GM04504 (cell line): ENCODE results near the gene OR5H2.
"Not testable (repeated sequence)": the region's sequence is repeated elsewhere in the genome, so short reads cannot be mapped to it uniquely, and the experiment has no call there.

Experiments used
- DNase-seq: peaks from one replicate; pipeline ENCODE4 v3.0.0-alpha.2; 2012; ENCODE audit warnings: low read depth

The OR5H2 gene

DNA sequence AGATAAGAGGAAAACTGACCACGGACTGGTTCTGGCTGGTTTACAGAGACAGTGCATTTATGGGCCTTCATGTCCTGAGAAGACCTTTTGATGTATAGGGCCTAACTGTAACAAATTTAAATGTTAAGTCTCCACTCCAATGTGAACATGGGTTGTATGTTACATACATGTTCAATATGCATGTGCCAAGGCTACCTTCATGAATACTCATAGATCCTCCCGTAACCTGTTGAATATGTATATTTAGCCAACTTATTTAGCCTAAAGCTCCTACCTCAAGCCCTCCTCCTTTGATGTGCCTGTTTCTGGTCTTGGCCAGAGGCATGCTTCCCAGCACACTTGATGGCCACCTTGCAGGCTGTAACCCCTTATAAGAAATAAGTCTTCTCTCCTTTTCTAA is at the start of gene OR5H2:
TSS of gene OR5H2 (plus strand) at position 301 of the 400 bp plus-strand sequence. CDS start 398 bp downstream, outside the sequence.
- no peak for DNase-seq

DNA sequence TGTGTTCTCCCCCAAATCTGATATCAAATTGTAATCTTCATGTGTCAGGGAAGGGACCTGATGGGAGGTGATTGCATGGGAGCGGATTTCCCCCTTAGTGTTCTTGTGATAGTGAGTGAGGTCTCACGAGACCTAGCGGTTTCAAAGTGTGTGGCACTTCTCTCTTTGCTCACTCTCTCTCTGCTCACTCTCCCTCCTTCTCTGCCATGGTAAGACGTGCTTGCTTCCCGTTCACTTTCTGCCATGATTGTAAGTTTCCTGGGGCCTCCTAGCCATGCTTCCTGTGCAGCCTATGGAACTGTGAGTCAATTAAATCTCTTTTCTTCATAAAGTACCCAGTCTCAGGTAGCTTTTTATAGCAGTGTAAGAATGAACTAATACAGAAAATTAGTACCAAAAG is 48.8 kb upstream of the OR5H2 start:
- no peak for DNase-seq

DNA sequence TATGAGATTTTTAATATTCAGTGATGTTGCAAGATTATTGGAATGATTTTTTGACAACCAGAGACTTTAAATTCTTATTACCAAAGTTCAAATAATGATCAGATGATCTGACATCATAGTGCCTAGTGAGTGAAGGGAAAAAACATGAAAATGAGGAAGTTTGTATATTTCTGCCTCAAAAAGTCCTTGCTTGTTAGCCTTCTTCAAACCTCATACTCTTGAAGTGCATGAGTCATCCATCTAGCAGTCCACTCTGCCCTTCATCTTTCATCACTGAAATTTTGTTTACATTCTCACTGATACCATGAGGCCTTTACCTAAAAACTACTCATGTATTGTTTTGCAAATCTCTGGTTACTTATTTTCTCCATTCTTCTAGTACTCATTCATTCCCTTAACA is 42.2 kb upstream of the OR5H2 start:
- no peak for DNase-seq

DNA sequence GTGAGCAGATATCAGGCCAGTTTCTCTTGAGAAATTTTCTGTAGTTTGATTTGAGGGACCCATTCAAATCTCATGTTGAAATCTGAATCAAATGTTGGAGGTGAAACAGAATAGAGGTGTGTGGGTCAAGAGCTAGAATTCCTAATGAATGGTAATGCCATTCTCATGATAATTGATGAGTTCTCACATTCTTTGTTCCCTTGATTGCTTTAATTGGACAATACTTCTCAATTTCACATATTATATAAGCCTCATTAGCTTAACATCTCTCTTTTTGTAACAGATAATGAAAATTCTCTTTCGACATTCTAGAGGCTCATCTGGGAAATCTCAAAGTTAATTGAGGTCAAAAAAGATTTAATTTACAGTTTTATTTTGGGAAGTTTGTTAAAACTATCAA is 40.1 kb upstream of the OR5H2 start:
- no peak for DNase-seq

DNA sequence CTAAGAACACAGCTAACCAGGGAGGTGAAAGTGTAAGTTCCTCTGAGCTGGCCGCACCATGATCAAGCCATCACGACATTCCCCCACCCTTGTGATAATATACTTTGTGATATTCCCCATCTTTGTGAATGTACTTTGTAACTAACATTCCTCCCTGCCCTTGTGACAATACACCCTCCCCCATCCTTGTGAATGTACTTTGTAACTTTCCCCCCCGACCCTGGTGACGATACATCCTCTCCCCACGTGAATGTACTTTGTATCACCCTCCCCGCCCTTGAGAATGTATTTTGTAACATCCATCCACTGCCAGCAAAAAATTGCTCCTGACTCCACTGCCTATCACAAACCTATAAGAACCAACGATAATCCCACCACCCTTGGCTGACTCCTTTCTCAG is 38.5 kb upstream of the OR5H2 start:
- DNase-seq = no peak

DNA sequence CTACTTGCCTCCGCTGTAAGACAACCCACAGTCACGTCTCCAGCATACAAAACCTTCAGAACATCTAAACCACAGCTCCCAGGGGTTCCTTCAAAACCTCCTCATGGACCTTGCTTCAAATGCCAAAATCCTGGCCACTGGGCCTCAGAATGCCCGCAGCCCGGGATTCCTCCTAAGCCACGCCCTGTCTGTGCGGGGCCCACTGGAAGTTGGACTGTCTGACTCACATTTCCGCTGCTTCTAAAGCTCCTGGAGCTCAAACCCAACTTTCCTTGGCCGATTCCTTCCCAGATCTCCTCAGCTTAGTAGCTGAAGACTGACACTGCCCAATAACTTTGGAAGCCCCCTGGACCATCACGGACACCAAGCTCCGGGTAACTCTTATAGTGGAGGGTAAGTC is 36.2 kb upstream of the OR5H2 start:
- no peak for DNase-seq

DNA sequence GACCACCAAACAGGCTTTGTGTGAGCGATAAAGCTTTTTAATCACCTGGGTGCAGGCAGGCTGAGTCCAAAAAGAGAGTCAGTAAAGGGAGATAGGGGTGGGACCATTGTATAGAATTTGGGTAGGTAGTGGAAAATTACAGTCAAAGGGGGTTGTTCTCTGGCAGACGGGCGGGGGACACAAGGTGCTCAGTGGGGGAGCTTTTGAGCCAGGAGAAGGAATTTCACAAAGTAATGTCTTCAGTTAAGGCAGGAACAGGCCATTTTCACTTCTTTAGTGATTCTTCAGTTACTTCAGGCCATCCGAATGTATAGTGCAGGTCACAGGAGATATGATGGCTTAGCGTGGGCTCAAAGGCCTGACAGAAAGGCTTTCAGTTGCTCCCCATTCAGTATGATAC is 26.3 kb upstream of the OR5H2 start:
- DNase-seq = not testable (repeated sequence)

DNA sequence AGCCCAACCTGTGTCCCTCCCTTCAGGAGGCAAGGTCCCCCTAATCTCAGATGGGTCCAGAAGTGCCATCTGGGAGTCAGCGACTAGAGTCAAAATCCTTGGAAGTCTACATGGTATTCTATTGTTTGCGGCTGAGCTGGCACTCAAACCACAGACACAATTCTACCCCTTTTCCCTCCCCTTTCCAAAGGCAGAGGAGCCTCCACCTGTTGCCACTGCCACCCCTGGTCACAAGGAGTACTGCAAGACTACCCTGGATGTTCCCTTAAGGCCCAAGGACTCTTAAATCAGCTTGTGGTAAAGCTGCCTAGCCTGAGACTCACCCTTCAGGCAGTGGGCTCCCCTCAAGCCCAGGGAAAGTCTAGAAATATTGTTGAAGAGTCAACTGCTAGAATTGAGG is 22.6 kb upstream of the OR5H2 start:
- no peak for DNase-seq

DNA sequence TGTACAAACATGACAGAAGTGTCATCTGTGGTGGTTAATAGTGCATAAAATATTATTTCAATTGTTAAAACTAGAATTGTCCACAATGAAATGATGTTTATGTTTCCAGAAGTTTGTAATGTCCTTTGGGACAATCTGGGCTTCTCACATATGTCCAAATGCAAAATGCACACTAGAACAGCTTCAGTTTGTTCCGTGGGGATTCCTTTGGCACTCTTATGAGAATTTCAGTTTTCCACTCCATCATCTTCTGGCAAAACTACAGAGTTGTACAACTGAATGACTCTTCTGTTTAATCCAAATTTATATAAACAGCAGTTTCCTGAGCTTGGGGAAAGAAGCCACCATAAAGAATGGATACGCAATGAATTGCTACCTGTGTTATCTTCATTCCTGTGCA is 20.3 kb upstream of the OR5H2 start:
- DNase-seq = no peak

DNA sequence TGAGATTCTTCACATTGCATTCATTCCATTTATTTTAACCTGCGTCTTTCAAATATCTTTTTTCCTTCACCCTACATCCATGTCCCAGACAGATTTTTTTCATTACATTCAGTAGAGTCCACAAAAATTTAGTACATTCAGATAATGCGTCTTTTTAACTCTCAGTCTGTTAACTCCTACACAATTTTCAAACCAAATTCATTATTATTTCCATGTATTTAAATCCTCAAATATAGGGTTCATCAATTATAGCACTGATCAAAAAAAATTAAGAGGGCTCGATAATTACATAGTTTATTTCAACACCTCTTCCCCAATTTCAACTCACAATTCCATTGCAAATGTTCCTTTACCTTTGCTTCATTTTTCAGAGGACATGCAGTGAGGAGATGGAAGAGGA is 18.4 kb upstream of the OR5H2 start, which contains the start of gene OR5H6:
TSS of gene OR5H6 (plus strand) at position 301 of the 400 bp plus-strand sequence. CDS start at position 390, 89 bp downstream.
- no peak for DNase-seq

DNA sequence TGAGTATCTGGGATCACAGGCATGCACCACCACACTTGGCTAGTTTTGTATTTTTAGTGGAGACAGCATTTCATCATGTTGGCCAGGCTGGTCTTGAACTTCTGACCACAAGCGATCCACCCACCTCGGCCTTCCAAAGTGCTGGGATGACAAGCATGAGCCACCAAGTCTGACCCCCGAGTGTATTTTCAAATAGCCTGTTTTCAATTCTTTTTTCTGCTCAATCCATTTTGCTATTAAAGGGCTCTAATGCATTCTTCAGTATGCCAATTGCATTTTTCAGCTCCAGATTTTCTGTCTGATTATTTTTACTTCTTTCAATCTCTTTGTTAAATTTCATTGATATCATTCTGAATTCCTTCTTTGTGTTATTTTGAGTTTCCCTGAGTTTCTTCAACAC is 12.5 kb upstream of the OR5H2 start:
- no peak for DNase-seq

DNA sequence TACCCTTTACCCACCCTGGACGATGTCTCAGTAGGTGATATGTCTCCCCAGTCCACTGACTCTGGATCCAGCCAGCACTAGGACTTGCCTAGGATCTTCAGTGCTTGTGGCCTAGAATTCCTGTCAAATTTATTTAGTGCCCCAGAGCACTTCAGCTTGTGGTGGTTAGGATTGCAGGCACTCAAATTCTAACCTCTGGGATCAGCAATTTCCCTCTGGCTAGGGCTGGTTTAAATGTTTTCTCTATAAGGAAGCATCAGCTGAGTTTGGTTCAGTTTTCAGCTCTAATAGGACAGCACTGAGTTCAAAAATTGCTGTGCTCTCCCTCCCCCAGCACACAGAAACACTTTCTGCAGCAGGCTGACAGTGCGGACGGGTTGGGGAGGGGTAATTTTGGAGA is 10.2 kb upstream of the OR5H2 start:
- DNase-seq = no peak

DNA sequence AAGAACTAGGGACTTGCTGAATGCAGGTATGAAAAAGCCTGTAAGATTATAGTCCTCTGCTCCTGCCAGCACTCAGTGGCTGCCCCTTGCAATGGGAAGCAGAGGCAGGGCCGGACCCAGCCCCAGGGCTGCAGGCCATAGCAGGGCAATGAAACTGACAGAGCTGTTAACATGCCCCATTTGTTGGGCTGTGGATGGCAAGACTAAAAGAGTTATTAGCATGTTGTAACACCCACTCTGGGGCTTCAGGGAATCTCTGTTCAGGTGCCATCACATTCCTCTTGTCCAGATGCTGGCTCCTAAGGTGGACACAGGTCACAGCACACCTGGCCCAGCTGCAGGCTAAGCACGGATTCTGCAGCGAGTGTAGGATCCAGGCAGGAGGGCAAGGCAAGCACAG is 7.4 kb upstream of the OR5H2 start:
- no peak for DNase-seq

DNA sequence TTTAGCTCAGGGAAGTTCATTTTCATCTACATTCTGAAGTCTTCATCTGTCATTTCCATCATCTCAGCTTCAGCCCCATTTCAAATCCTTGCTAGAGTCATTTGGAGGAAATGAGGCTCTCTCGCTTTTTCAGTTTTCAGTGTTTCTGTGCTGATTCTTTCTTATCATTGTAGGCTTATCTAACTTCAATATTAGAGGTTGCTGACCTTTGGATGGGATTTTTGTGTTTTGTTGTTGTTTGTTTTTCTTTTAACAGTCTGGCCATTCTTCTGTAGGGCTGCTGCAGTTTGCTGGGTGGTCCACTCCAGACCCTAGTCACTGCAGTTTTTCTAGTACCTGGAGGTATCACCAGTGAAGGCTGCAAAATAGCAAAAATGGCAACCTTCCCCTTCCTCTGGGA is 8.6 kb downstream of the OR5H2 start:
- DNase-seq = no peak

DNA sequence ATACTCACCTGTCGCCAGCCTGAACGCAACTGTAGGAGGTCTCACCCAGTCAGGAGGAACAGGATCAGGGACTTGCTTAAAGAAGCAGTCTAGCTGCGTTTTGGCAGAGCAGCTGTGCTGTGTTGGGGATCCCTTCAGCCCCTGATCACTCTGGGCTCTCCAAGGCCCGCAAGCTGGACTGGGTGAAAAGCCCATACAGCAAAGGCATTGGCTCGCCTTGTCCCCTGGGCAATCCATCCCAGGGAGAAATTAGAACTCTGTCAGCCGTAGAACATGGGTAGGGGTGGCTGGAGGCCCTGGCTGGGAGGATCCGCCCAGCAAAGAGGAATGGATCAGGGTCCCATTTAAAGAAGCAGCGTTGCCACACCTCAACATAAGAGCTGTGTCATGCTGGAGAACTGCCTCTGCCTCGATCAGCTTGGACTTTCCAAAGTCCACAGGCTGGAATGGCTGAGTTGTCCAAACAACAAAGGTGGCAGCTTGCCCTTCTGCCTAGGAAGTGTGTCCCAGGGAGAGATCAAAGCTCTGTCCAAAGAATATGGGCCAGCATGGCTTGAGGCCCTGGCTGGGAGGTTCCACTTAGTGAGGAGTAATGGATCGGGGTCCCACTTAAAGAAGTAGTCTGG is 9.1 kb downstream of the OR5H2 start:
- DNase-seq = no peak

DNA sequence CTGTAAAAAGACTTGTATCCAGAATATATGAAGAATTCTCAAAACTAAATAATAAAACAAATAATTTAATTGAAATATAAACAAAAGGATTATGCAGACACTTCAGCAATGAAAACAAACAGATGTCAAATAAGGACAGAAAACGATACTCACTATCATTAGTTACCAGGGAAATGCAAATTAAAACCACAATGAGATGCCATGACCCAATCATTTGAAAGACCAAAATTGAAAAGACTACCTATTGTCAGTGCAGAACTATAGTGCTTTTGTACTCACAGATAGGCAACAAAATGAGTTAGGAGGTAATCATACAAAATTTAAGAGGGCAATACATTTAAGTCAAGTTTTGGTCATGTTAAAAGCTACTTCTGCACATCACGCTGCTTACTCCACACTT is 39.8 kb downstream of the OR5H2 start:
- no peak for DNase-seq

DNA sequence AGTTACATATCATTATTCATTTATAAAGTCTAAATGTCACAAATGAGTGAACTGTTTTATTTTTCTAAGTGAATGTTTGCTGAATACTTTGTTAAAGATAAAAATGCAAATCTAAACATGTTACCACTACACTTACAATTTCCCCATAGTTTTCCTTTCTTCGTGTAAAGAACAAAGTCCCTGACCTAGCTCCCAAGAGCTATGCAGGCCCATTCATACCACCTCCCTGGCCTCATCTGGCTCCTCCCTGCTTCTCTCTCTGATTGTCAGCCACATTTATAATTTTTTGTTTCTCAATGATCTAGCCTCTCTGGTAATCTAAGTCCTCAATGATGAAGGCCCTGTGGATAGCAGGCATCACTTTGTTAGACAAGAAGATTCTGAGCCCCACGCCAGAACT is 40.4 kb downstream of the OR5H2 start:
- DNase-seq = no peak

DNA sequence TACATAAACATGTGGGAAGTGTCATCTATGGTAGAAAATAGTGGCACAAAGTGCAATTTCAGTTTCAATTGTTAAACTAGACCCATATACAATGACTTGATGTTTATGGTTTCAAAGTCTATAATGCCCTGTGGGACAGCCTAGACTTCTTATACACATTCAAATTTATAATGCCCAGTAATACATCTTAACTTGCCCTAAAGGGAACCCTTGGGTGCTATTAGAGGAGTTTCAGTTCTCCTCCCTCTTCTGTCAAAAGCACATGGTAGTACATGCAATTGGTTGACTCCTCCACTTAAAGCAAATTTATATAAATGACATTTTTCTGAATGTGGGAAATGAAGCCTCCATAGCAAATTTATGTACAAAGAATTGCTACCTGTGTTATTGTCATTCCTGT is 41.1 kb downstream of the OR5H2 start:
- DNase-seq = no peak

DNA sequence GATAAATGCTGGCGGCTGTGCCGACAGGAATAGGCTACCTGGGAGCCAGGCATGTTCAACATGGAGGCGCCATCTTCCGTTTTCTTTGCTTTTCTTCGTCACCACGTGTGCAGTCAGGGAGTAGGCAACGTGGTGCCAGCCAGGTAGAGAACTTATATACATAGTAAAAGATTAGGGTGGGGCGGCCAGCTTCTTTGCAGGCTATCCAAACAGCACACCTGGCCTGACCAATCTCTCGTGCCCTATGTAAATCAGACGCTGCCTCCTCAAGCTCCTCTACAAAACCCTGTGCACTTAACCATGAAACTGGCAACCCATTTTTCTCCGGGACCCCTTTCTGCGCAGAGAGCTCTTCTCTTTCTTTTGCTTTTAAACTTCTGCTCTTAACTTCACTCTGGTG is 42.8 kb downstream of the OR5H2 start:
- DNase-seq = no peak

DNA sequence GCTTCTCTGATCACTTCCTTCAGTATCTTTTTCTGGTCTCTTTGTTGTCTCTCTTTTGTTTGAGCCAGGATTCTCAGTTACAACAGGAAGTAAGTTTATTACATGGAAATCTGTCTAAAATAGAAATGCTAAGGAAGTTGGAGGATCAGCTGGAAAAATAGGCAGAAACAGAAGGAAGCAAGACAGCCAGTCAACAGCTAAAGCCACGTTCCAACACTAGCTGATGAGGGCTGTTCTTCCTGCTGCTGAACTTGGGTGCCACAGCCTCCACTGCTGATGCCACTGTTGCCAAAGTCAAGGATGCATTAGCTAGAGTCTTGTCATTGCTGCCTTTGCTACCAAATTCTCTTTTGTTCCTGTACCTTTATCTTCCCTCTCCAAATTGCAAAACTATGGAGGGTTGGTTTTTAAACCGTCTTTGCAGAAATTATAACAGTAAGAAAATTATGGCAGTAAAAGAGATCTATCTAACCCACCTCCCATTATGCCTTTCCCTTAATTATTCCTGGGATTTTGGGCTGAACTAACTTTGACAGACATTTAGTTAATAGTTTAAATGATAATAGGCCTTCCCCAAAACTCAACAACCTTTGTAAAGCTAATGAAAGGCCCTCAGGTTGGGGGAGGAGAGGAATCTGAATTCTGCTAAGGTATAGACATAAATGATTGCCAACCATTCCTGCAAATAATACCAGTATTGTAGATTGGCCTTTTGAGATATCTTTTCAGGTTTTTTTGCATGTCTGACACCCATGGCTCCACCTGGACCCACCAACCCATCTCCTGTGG is 44.0 kb downstream of the OR5H2 start:
- no peak for DNase-seq

DNA sequence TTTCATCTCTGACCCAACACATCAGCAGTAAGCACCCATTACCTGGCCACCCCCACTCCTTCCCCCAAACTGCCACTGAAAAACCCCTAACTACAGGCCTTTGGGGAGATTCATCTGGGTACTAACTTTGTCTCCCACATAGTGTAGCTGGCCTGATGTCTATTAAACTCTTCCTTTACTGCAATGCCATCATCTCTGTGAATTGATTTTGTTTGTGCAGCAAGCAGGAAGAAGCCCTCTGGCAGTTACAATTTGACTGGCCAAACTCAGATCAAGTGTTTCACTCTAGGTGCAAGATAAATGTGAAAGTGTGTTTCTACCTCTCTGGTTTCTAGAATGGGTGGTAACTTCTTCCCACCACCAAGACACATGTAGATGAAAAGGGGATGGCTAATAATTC is 44.6 kb downstream of the OR5H2 start:
- DNase-seq = no peak

DNA sequence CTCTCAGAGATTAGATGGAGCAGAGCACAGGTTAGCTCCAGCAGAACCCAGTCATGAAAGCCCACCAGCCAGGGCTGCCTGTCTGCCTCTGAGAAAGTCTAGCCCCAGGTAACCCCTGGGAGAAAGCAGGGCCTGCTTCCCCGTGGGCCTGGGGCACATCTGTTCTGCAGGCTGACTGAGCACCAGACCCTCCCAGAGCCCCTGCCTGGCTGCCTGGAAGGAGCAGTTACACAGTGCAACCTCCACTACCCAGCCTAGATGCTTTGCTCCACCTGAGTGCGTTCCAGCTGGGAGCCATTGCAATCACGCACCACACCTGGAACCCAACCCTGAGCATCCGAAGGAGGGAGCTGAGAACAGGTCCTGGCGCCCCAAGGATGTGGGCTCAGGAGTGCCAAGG is 46.6 kb downstream of the OR5H2 start:
- DNase-seq = no peak

DNA sequence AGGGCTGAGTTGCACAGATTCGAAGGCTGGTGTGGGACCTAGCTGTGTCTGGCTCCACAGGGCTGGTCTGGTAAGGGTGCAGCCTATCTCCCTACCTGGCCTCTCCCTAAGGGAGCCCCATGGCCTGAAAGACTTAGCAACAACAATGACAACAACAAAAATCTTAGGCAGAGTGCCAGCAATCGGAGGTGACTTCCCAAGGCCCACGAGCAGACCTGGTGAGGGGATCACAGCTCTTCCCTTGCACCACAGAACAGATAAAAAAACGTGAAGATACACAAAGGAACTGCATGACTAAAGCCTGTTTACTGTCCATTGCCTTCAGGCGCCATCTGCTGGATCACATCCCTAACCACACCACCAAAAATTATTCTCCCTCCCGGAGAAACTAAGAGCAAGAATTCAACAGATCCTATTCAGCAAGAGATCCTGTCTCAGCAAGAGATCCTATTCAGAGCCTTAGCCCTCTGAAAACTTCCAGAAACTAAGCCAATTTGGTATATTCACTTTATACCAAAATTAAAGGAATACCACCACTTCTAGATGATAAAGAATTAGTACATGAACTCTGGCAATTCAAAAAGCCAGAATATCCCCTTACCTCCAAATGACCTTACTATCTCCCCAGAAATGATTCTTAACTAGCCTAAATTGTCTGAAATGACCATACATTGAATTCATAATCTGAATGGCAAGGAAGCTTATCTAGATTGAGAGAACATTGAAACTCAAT is 47.3 kb downstream of the OR5H2 start:
- DNase-seq = peak; percentile 12
